Suprapubic skin (tissue), 4 donors: ENCODE measurements around the gene PEMT. TPM values are rescaled to one million over a fixed set of nuclear protein-coding genes. Genes with fewer than 3 reads are reported as not detected.

Experiments used
- DNase-seq, 2 donors: peaks; one replicate each; pipeline ENCODE4 v3.0.0-alpha.2; 2019; ENCODE audit warnings: low spot score in 2 of 2
- H3K27ac ChIP-seq: fragments of 200-600 bp; sonication (generic); one replicate; pipeline ENCODE4 v1.5.1; 2019
- H3K27me3 ChIP-seq: fragments of 200-600 bp; sonication (generic); one replicate; pipeline ENCODE4 v1.5.1; 2019
- H3K36me3 ChIP-seq: fragments of 200-600 bp; sonication (generic); one replicate; pipeline ENCODE4 v1.5.1; 2019
- H3K4me1 ChIP-seq: fragments of 200-600 bp; sonication (generic); one replicate; pipeline ENCODE4 v1.5.1; 2019
- H3K4me3 ChIP-seq: fragments of 200-600 bp; sonication (generic); one replicate; pipeline ENCODE4 v1.5.1; 2019; ENCODE audit warnings: mild to moderate bottlenecking
- H3K9me3 ChIP-seq: fragments of 200-600 bp; sonication (generic); one replicate; pipeline ENCODE4 v1.5.1; 2019
- CTCF ChIP-seq, 2 donors: fragments of 200-600 bp in 1 of 2; fragments of 450-650 bp in 1 of 2; sonication (generic) in 1 of 2; IDR thresholded peaks; one replicate each; pipeline ENCODE4 v1.5.1; 2016 to 2019; ENCODE audit warnings: antibody characterized with exemption in 2 of 2, mild to moderate bottlenecking in 1 of 2, moderate library complexity in 1 of 2
- EP300 ChIP-seq: sonication (generic); formaldehyde crosslinking; IDR thresholded peaks from one replicate; pipeline ENCODE4 v1.6.1; 2017; ENCODE audit warnings: antibody characterized with exemption
- POLR2A ChIP-seq, 2 donors: fragments of 450-650 bp; IDR thresholded peaks; one replicate each; pipeline ENCODE4 v1.6.1; 2017; ENCODE audit warnings: antibody characterized with exemption in 2 of 2, mild to moderate bottlenecking in 2 of 2, moderate library complexity in 2 of 2
- POLR2AphosphoS5 ChIP-seq, 3 donors: sonication (generic); formaldehyde crosslinking; IDR thresholded peaks; one replicate each; pipeline ENCODE4 v1.6.1; 2017; ENCODE audit warnings: antibody characterized with exemption in 3 of 3
- WGBS: methylation state at CpG from one replicate; pipeline ENCODE4 v1.1.5; 2018; 5-methylcytosine and 5-hydroxymethylcytosine counted together
- total RNA-seq, 4 donors: library from RNA; depleted of rRNA; stranded (reverse); fragments of >200 nt; gene quantifications; one replicate each; pipeline ENCODE4 v1.1.0, GENCODE V29; 2016

Gene PEMT
- total RNA-seq, 4 donors from 2014 or later = 25.7 to 60.6 (median 50.0) TPM

GRCh38 chr17:17575360-17576251 lies 15.9 kb downstream of the PEMT start:
- WGBS = 63% methylated on average over 3 of the region's 16 CpGs
- Histone ChIP-seq H3K36me3 (peaks cover 5% of the 10 kb centered on the region), H3K9me3 (no peaks in the 10 kb centered on the region), H3K4me3 (no peak overlapping the region), H3K4me1 (peaks cover 24% of the 10 kb centered on the region), H3K27me3 (no peaks in the 10 kb centered on the region), H3K27ac (peak overlapping the region; percentile 55)
- no peak for DNase-seq
- TF ChIP-seq EP300 (no peak), POLR2AphosphoS5 (IDR thresholded peaks at IDR 0.05) (no peak), CTCF (IDR thresholded peaks at IDR 0.05) (no peak), POLR2A (IDR thresholded peaks at IDR 0.05) (no peak)

- peaks cover 33% of the 10 kb centered on the region for H3K4me1 ChIP-seq
- TF ChIP-seq POLR2A (IDR thresholded peaks at IDR 0.05) (no peak), POLR2AphosphoS5 (IDR thresholded peaks at IDR 0.05) (peak in 1 of 3 donors; percentile 43)
- H3K4me3 ChIP-seq = no peak overlapping the region
- H3K27ac ChIP-seq = no peak overlapping the region
- 65% methylated on average over 7 of the region's 7 CpGs for WGBS
- H3K27me3 ChIP-seq = no peaks in the 10 kb centered on the region
- no peaks in the 10 kb centered on the region for H3K9me3 ChIP-seq
- peak in 1 of 2 donors; percentile 82 for DNase-seq
- H3K36me3 ChIP-seq = peaks cover 5% of the 10 kb centered on the region
Observed at GRCh38 chr17:17573912-17574311, 17.6 kb downstream of the PEMT start.

GRCh38 chr17:17572010-17572785 lies 19.3 kb downstream of the PEMT start:
- H3K27me3 ChIP-seq = no peaks in the 10 kb centered on the region
- no peaks in the 10 kb centered on the region for H3K9me3 ChIP-seq
- no peak overlapping the region for H3K4me3 ChIP-seq
- TF ChIP-seq CTCF (IDR thresholded peaks at IDR 0.05) (no peak), POLR2A (IDR thresholded peaks at IDR 0.05) (no peak), EP300 (no peak), POLR2AphosphoS5 (IDR thresholded peaks at IDR 0.05) (no peak)
- 90% methylated on average over 14 of the region's 15 CpGs for WGBS
- H3K4me1 ChIP-seq = peaks cover 49% of the 10 kb centered on the region
- no peak for DNase-seq
- peaks cover 5% of the 10 kb centered on the region for H3K36me3 ChIP-seq
- H3K27ac ChIP-seq = no peak overlapping the region

GRCh38 chr17:17570798-17571716 lies 20.5 kb downstream of the PEMT start:
- H3K36me3 ChIP-seq = no peaks in the 10 kb centered on the region
- peaks cover 55% of the 10 kb centered on the region for H3K4me1 ChIP-seq
- no peak overlapping the region for H3K27ac ChIP-seq
- no peaks in the 10 kb centered on the region for H3K27me3 ChIP-seq
- H3K9me3 ChIP-seq = no peaks in the 10 kb centered on the region
- TF ChIP-seq POLR2AphosphoS5 (IDR thresholded peaks at IDR 0.05) (no peak), CTCF (IDR thresholded peaks at IDR 0.05) (no peak), EP300 (no peak), POLR2A (IDR thresholded peaks at IDR 0.05) (no peak)
- no peak overlapping the region for H3K4me3 ChIP-seq
- 76% methylated on average over 15 of the region's 15 CpGs for WGBS
- no peak for DNase-seq

GRCh38 chr17:17570140-17570797 lies 21.2 kb downstream of the PEMT start:
- DNase-seq = no peak
- WGBS = 73% methylated on average over 4 of the region's 7 CpGs
- Histone ChIP-seq H3K4me1 (peaks cover 54% of the 10 kb centered on the region), H3K9me3 (no peaks in the 10 kb centered on the region), H3K27ac (no peak overlapping the region), H3K36me3 (no peaks in the 10 kb centered on the region), H3K4me3 (no peak overlapping the region), H3K27me3 (no peaks in the 10 kb centered on the region)
- TF ChIP-seq CTCF (IDR thresholded peaks at IDR 0.05) = no peak
- no peak for TF ChIP-seq EP300
- TF ChIP-seq POLR2AphosphoS5 (IDR thresholded peaks at IDR 0.05) = no peak
- TF ChIP-seq POLR2A (IDR thresholded peaks at IDR 0.05) = no peak
